ENCODE results near the gene RHO.

DNA sequence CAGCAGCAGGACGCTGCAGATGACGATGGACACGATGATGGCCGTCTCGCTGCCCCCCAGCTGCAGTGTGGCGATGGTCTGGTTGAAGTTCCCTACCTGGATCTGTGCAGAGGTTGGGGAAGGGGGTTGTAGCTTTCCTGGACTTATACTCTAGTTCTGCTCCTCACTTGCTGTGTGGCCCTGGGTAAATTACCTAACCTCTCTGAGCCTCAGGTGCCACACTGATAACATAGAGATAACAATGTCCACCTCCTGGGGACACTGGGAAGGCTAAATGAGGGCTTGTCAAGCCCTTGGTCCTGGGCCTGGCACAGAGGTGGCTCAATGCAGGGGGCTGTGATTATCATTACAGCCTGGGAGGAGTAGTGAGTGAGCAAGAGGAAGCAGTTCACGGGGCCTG is 41.4 kb downstream of the RHO start:
- TF ChIP-seq, protein P1, sequence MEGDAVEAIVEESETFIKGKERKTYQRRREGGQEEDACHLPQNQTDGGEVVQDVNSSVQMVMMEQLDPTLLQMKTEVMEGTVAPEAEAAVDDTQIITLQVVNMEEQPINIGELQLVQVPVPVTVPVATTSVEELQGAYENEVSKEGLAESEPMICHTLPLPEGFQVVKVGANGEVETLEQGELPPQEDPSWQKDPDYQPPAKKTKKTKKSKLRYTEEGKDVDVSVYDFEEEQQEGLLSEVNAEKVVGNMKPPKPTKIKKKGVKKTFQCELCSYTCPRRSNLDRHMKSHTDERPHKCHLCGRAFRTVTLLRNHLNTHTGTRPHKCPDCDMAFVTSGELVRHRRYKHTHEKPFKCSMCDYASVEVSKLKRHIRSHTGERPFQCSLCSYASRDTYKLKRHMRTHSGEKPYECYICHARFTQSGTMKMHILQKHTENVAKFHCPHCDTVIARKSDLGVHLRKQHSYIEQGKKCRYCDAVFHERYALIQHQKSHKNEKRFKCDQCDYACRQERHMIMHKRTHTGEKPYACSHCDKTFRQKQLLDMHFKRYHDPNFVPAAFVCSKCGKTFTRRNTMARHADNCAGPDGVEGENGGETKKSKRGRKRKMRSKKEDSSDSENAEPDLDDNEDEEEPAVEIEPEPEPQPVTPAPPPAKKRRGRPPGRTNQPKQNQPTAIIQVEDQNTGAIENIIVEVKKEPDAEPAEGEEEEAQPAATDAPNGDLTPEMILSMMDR (conservative IDR thresholded peaks at IDR 0.05; ENCODE audit: low read depth, low read length) = no peak
- no peak for TF ChIP-seq EZH2 (IDR thresholded peaks at IDR 0.05; ENCODE audit: low read length, unreplicated experiment)

All from PC-3 (cell line).